Keratinocyte (primary cell): ENCODE measurements around the gene CEP295NL.

ENCODE experiments used
- CTCF ChIP-seq, 3 experiments: IDR thresholded peaks in 1 of 3; conservative IDR thresholded peaks in 1 of 3; optimal IDR thresholded peaks in 1 of 3; 2 replicates in 2 of 3; 3 replicates in 1 of 3; pipeline versions ENCODE3 to v1.5.1; 2011; ENCODE audit warnings: low read length in 3 of 3, mild to moderate bottlenecking in 3 of 3, moderate library complexity in 2 of 3, control low read depth in 1 of 3, inconsistent platforms in 1 of 3; ENCODE audit not compliant: insufficient read depth in 2 of 3; ENCODE audit errors: extremely low read depth in 1 of 3
- EZH2 ChIP-seq: IDR thresholded peaks from one replicate; pipeline ENCODE4 v1.6.1; 2012; ENCODE audit warnings: inconsistent platforms, mild to moderate bottlenecking, low read length, moderate library complexity

DNA sequence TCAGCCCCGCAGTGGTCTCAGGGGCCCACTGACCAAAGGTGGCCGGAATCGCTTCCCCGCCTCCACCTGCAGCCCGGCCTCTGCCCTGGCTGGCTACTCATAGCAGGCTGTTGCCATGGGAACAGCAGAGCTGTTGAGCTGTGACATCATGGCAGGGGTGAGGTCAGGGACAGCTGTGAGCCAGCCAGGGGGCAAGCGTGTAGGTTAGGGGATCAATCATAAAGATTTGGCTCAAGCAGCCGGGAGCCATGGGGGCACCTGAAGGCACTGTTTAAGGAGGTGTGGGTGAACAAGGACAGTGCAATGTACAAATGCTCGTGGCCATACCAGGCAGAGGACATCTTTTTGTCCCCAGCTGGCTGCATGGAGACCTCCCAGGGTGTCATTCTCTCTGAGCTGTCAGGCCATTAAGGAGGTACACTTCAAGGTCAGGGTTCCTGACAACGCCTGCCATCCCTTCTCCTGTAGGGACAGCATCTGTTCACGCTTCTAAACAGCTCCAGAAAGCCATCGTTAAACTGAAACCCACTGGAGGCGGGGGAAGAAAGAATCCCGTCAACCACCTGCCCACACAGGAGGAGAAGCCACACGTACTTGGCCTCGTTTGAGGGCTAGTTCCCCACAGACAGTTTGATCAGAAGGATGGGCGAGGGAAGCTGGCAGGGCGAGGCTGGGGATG lies at the start of gene CEP295NL:
- TF ChIP-seq CTCF (optimal IDR thresholded peaks at IDR 0.05 in 1 of 3, IDR thresholded peaks at IDR 0.05 in 1 of 3, conservative IDR thresholded peaks at IDR 0.05 in 1 of 3; ENCODE audit: extremely low read depth in 1 of 3, insufficient read depth in 2 of 3, low read length in 3 of 3) (no peak), EZH2 (no peak)
